ENCODE results near the gene ZNF879. TPM values are rescaled to one million over a fixed set of nuclear protein-coding genes. Genes with fewer than 3 reads are reported as not detected.

ZNF879 gene
- total RNA-seq (1 to 10 TPM in 8 of 9 donors, under 1 TPM in 1; 0.24 to 5.2 (median 3.4) TPM), polyA plus RNA-seq (1 to 10 TPM; 1.8 to 3.8 (median 2.8) TPM)
- long read RNA-seq, donor 1, partial matches to known transcripts, result 0 of 2 reads
- long read RNA-seq, donor 1, other reads (novel, unspliced or antisense), result 0 of 2 reads
- long read RNA-seq, donor 2, result 0 reads
- long read RNA-seq, donor 3, partial matches to known transcripts, result 0 of 1 reads
- long read RNA-seq, donor 3, other reads (novel, unspliced or antisense), result 0 of 1 reads
- long read RNA-seq, donor 4, partial matches to known transcripts, result 0 of 2 reads
- long read RNA-seq, donor 4, other reads (novel, unspliced or antisense), result 1 of 2 reads
- long read RNA-seq, donor 5, transcript ZNF879-201 (5 exons, 3,304 nt), result major isoform, 8 of 9 reads
- long read RNA-seq, donor 5, partial matches to known transcripts, result 1 of 9 reads
- long read RNA-seq, donor 5, other reads (novel, unspliced or antisense), result 0 of 9 reads
- long read RNA-seq, donor 6, partial matches to known transcripts, result 0 of 2 reads
- long read RNA-seq, donor 6, other reads (novel, unspliced or antisense), result 0 of 2 reads
- long read RNA-seq, donor 7, result 0 reads
- long read RNA-seq, donor 8, partial matches to known transcripts, result 0 of 1 reads
- long read RNA-seq, donor 8, other reads (novel, unspliced or antisense), result 0 of 1 reads
- long read RNA-seq, donor 9, result 0 reads
- long read RNA-seq, donor 10, result 0 reads

DNA sequence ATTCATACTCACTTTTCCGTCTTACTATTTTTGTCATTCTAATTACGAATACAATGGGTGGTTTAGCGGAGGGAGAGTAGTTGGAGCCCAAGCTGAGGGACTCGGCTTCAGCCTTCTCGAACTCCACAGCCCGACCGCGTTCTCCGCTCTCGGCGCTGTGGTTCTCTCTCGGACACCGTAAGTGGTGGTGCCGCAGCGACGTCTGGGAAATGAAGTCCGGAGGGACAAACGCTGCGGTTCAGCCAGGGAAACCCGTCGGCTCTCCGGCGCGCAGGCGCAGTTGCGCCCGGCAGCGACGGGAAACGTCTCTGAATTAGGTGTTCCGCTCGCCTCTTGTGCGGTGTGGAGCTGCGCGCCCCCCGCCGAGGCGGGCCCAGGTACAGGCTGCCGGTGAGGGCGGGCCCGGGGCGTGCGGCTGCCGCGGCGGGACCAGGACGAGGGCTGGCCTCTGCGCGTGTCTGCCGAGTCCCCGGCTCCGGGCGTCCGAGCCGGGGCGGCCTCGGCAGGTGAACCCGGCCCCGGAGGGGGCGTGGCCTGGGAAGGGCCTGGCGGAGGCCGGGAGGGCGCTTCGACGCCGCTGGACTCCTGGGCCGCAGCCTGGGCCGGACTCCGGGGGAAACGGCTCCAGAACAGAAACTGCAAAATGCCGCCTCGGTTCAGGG is at the start of gene ZNF879:
TSS of gene ZNF879 (plus strand) at position 277 of the 662 bp plus-strand sequence. CDS start 1,201 bp downstream, outside the sequence.
- H3K4me3 ChIP-seq, result peak within 1 kb of the TSS; percentile 16 to 83 (median 38)
- H3K4me1 ChIP-seq (replicated peaks in 1 of 2), result peaks cover 0 to 11% of the 10 kb centered on the region in 2 donors
- H3K27me3 ChIP-seq, result no peaks in the 10 kb centered on the region
- intact Hi-C loops (cut with DNase I), result no loop called here
- peaks cover 0 to 22% (median 0%) of the 10 kb centered on the region in 3 donors for H3K9me3 ChIP-seq (replicated peaks in 1 of 3)
- TF ChIP-seq, protein P1, sequence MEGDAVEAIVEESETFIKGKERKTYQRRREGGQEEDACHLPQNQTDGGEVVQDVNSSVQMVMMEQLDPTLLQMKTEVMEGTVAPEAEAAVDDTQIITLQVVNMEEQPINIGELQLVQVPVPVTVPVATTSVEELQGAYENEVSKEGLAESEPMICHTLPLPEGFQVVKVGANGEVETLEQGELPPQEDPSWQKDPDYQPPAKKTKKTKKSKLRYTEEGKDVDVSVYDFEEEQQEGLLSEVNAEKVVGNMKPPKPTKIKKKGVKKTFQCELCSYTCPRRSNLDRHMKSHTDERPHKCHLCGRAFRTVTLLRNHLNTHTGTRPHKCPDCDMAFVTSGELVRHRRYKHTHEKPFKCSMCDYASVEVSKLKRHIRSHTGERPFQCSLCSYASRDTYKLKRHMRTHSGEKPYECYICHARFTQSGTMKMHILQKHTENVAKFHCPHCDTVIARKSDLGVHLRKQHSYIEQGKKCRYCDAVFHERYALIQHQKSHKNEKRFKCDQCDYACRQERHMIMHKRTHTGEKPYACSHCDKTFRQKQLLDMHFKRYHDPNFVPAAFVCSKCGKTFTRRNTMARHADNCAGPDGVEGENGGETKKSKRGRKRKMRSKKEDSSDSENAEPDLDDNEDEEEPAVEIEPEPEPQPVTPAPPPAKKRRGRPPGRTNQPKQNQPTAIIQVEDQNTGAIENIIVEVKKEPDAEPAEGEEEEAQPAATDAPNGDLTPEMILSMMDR (IDR thresholded peaks at IDR 0.05), result no peak
- TF ChIP-seq POLR2A (IDR thresholded peaks at IDR 0.05), result peak in 1 of 2 donors; percentile 53
- peaks cover 0 to 14% of the 10 kb centered on the region in 2 donors for H3K36me3 ChIP-seq (replicated peaks in 1 of 2)
- peak within 1 kb of the TSS; percentile 55 to 92 (median 67) for H3K27ac ChIP-seq
- DNase-seq, result peak; percentile 90 to 97 (median 93)
- 0 to 2% (median 0%) methylated on average over 7 to 72 of the region's 72 CpGs for WGBS, 4 donors

- TF ChIP-seq, protein P1 (IDR thresholded peaks at IDR 0.05), result no peak
- no peak for TF ChIP-seq POLR2A (IDR thresholded peaks at IDR 0.05)
- no peak for DNase-seq
- no peaks in the 10 kb centered on the region for H3K27me3 ChIP-seq
- H3K36me3 ChIP-seq (replicated peaks in 1 of 2), result no peaks in the 10 kb centered on the region
- H3K27ac ChIP-seq, result no peak overlapping the region
- intact Hi-C loops (cut with DNase I), result no loop called here
- 83 to 96% (median 93%) methylated on average over 7 to 15 of the region's 15 CpGs for WGBS, 4 donors
- no peaks in the 10 kb centered on the region for H3K9me3 ChIP-seq (replicated peaks in 1 of 3)
- no peak overlapping the region for H3K4me3 ChIP-seq
- no peaks in the 10 kb centered on the region for H3K4me1 ChIP-seq (replicated peaks in 1 of 2)
These were observed 42.2 kb upstream of the ZNF879 start for GRCh38 chr5:178981381-178981780.

DNA sequence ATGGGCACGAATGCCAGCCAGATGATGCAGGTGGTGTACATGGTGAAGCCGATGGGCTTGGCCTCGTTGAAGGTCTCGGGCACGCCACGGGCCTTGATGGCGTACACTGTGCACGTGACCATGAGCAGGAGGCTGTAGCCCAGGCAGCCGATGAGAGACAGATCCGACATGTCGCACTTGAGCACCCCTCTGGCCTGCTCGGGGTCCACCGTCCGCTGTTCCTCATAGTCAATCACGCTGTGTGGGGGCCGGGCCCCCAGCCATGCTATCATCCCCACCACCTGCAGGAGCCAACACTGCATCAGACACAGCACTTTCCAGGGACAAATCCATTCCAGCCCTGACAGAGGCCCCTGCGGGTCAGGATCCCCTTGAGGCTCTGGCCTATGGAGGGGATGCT is 40.7 kb upstream of the ZNF879 start:
- intact Hi-C loops (cut with DNase I), result no loop called here
- 88 to 98% (median 91%) methylated on average over 13 to 17 of the region's 17 CpGs for WGBS, 4 donors
- Histone ChIP-seq H3K9me3 (replicated peaks in 1 of 3) (no peaks in the 10 kb centered on the region), H3K36me3 (replicated peaks in 1 of 2) (no peaks in the 10 kb centered on the region), H3K4me1 (replicated peaks in 1 of 2) (no peaks in the 10 kb centered on the region), H3K27ac (no peak overlapping the region), H3K4me3 (no peak overlapping the region), H3K27me3 (no peaks in the 10 kb centered on the region)
- TF ChIP-seq POLR2A (IDR thresholded peaks at IDR 0.05), result no peak
- TF ChIP-seq, protein P1 (IDR thresholded peaks at IDR 0.05), result no peak
- no peak for DNase-seq

DNA sequence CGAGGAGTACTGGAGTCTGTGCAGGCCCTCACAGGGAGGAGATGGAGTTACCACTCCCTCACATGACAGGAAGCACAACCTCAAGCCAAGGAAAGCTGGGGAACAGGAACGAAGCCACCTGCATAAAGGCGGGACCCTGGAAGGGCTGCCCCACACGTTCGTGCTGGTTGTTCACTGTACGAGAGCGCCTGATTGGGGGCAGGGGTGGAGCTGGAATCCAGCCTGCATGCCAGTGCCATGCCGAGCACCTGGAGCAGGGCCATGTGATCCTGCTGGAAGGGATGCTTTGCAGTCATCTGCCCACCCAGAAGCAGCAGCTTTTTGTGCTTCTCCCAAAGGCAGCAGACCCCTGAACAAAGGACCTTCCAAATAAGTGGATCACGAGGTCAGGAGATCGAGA is 39.9 kb upstream of the ZNF879 start:
- Histone ChIP-seq H3K27ac (no peak overlapping the region), H3K4me3 (no peak overlapping the region), H3K9me3 (replicated peaks in 1 of 3) (no peaks in the 10 kb centered on the region), H3K36me3 (replicated peaks in 1 of 2) (no peaks in the 10 kb centered on the region), H3K27me3 (no peaks in the 10 kb centered on the region), H3K4me1 (replicated peaks in 1 of 2) (no peaks in the 10 kb centered on the region)
- TF ChIP-seq POLR2A (IDR thresholded peaks at IDR 0.05), result no peak
- TF ChIP-seq, protein P1 (IDR thresholded peaks at IDR 0.05), result no peak
- WGBS, 4 donors, result 87 to 93% (median 89%) methylated on average over 8 to 10 of the region's 10 CpGs
- intact Hi-C loops (cut with DNase I), result no loop called here
- DNase-seq, result no peak
